Measurements from ENCODE around the gene EIF4G3.

EIF4G3 gene

DNA sequence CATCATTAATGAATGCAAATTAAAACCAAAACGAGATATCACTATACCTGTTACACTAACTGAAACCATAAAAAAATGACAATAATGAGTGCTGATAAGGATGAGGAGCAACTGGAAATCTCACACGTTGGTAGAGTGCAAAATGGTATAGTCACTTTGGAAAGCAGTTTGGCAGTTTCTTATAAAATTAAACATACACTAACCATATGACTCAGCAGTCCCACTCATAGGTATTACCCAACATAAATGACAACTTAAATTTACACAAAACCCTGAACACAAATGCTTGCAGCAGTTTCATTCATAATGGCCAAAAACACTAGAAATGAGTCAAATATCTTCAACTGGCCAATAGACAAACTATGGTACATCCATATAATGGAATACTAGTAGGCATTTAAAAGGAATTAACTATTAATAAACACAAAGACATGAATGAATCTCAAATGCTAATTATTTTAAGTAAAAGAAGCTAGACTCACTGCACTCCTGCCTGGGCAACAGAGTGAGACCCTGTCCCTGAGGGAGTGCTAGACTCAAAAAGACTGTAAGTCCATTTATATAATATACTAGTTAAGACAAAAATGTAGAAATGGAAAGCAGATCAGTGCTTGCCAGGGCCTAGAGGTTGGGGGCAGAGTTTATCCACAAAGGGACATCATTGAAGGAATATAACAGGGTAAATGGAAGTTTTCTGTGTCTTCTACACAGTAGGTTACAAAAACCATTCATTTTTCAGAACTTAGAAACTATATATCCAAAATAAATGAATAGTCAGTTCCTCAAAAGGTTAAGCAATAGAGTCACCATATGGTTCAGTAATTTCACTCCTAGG lies 77.4 kb downstream of the EIF4G3 start:
- Histone ChIP-seq H3F3A (ENCODE audit: control insufficient read depth, insufficient read depth) (peaks cover 2% of the 10 kb centered on the region; the same call in 1 of the 2 replicates), H3K27ac (ENCODE audit: low read depth, low read length) (no peak overlapping the region), H3K4me2 (ENCODE audit: low read length) (no peak overlapping the region), H3K9me2 (replicated peaks; ENCODE audit: control insufficient read depth, low read length) (no peaks in the 10 kb centered on the region), H3K36me3 (ENCODE audit: control insufficient read depth, low read length) (peaks cover 37% of the 10 kb centered on the region), H3K4me3 (ENCODE audit: low read length) (no peak overlapping the region), H4K20me1 (ENCODE audit: control insufficient read depth, insufficient read depth, low read depth, low read length) (no peaks in the 10 kb centered on the region), H3K79me2 (ENCODE audit: control insufficient read depth, low read length) (peaks cover 37% of the 10 kb centered on the region), H3K27me3 (ENCODE audit: control insufficient read depth, low read length) (no peaks in the 10 kb centered on the region), H3K4me1 (ENCODE audit: control insufficient read depth, low read length) (no peaks in the 10 kb centered on the region), H3K9me3 (ENCODE audit: control insufficient read depth, insufficient read depth, low read length) (0 out of 2 replicates have a peak, but pooled peaks cover under 1% of the 10 kb centered on the region)
- TF ChIP-seq EZH2phosphoT487 (IDR thresholded peaks at IDR 0.05; ENCODE audit: borderline replicate concordance, low read length): no peak
- TF ChIP-seq, protein P1, sequence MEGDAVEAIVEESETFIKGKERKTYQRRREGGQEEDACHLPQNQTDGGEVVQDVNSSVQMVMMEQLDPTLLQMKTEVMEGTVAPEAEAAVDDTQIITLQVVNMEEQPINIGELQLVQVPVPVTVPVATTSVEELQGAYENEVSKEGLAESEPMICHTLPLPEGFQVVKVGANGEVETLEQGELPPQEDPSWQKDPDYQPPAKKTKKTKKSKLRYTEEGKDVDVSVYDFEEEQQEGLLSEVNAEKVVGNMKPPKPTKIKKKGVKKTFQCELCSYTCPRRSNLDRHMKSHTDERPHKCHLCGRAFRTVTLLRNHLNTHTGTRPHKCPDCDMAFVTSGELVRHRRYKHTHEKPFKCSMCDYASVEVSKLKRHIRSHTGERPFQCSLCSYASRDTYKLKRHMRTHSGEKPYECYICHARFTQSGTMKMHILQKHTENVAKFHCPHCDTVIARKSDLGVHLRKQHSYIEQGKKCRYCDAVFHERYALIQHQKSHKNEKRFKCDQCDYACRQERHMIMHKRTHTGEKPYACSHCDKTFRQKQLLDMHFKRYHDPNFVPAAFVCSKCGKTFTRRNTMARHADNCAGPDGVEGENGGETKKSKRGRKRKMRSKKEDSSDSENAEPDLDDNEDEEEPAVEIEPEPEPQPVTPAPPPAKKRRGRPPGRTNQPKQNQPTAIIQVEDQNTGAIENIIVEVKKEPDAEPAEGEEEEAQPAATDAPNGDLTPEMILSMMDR (IDR thresholded peaks at IDR 0.05; ENCODE audit: low read depth, low read length, poor library complexity, severe bottlenecking): no peak

DNA sequence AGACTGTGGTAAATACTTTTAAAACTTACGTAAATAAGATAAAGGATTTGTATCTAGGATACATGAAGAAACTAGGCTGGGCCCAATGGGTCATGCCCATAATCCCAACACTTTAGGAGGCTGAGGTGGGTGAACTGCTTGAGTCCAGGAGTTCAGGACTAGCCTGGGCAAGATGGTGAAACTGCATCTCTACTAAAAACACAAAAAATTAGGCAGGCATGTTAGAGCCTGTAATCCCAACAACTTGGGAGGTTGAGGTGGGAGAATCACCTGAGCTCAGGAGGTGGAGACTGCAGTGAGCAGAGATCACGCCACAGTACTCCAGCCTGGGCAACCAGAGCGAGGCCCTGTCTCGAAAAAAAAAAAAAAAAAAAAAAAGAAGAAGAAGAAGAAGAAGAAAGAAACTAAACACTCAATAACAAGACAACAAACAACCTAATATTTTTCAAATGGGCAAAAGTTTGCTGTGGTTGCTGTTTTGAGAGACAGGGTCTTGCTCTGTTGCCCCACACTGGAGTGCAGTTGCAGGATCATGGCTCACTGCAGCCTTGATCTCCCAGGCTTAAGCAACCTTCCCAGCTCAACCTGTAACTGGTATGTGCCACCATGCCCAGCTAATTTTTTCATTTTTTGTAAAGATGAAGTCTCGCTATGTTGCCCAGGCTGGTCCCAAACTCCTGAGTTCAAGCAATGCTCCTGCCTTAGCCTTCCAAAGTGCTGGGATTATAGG lies 78.3 kb downstream of the EIF4G3 start:
- no peak for TF ChIP-seq EZH2phosphoT487 (IDR thresholded peaks at IDR 0.05; ENCODE audit: borderline replicate concordance, low read length)
- TF ChIP-seq, protein P1 (IDR thresholded peaks at IDR 0.05; ENCODE audit: low read depth, low read length, poor library complexity, severe bottlenecking): no peak
- Histone ChIP-seq H3K4me2 (ENCODE audit: low read length) (no peak overlapping the region), H3K79me2 (ENCODE audit: control insufficient read depth, low read length) (peaks cover 32% of the 10 kb centered on the region), H3K36me3 (ENCODE audit: control insufficient read depth, low read length) (peaks cover 30% of the 10 kb centered on the region), H3K9me3 (ENCODE audit: control insufficient read depth, insufficient read depth, low read length) (0 out of 2 replicates have a peak, but pooled peaks cover 2% of the 10 kb centered on the region), H4K20me1 (ENCODE audit: control insufficient read depth, insufficient read depth, low read depth, low read length) (no peaks in the 10 kb centered on the region), H3F3A (ENCODE audit: control insufficient read depth, insufficient read depth) (peaks cover 2% of the 10 kb centered on the region; the same call in 1 of the 2 replicates), H3K4me1 (ENCODE audit: control insufficient read depth, low read length) (no peaks in the 10 kb centered on the region), H3K27ac (ENCODE audit: low read depth, low read length) (no peak overlapping the region), H3K27me3 (ENCODE audit: control insufficient read depth, low read length) (no peaks in the 10 kb centered on the region), H3K4me3 (ENCODE audit: low read length) (no peak overlapping the region), H3K9me2 (replicated peaks; ENCODE audit: control insufficient read depth, low read length) (no peaks in the 10 kb centered on the region)

DNA sequence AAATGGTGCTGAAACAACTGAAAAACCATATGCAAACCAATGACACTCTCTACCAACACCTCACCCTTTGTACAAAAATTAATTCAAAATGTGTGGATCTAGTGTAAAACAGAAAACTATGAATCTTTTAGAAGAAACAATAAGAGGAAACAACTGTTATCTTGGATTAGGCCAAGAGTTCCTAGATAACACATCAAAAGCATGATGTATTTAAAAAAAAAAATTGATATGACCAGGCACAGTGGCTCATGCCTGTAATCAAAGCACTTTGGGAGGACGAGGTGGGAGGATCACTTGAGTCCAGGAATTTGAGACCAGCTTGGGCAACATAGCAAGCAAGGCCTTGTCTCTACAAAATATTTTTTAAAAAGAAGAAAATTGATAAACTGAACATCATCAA lies 79.0 kb downstream of the EIF4G3 start:
- Histone ChIP-seq H3K79me2 (ENCODE audit: control insufficient read depth, low read length) (peaks cover 32% of the 10 kb centered on the region), H3K36me3 (ENCODE audit: control insufficient read depth, low read length) (peaks cover 30% of the 10 kb centered on the region), H3K27ac (ENCODE audit: low read depth, low read length) (no peak overlapping the region), H3K9me3 (ENCODE audit: control insufficient read depth, insufficient read depth, low read length) (0 out of 2 replicates have a peak, but pooled peaks cover 2% of the 10 kb centered on the region), H3K4me2 (ENCODE audit: low read length) (no peak overlapping the region), H3K9me2 (replicated peaks; ENCODE audit: control insufficient read depth, low read length) (no peaks in the 10 kb centered on the region), H3K4me3 (ENCODE audit: low read length) (no peak overlapping the region), H3K4me1 (ENCODE audit: control insufficient read depth, low read length) (no peaks in the 10 kb centered on the region), H4K20me1 (ENCODE audit: control insufficient read depth, insufficient read depth, low read depth, low read length) (no peaks in the 10 kb centered on the region), H3K27me3 (ENCODE audit: control insufficient read depth, low read length) (no peaks in the 10 kb centered on the region), H3F3A (ENCODE audit: control insufficient read depth, insufficient read depth) (0 out of 2 replicates have a peak, but pooled peaks cover 2% of the 10 kb centered on the region)
- TF ChIP-seq EZH2phosphoT487 (IDR thresholded peaks at IDR 0.05; ENCODE audit: borderline replicate concordance, low read length): no peak
- TF ChIP-seq, protein P1 (IDR thresholded peaks at IDR 0.05; ENCODE audit: low read depth, low read length, poor library complexity, severe bottlenecking): no peak
